ENCODE data around the gene VWA8.

Gene VWA8

DNA sequence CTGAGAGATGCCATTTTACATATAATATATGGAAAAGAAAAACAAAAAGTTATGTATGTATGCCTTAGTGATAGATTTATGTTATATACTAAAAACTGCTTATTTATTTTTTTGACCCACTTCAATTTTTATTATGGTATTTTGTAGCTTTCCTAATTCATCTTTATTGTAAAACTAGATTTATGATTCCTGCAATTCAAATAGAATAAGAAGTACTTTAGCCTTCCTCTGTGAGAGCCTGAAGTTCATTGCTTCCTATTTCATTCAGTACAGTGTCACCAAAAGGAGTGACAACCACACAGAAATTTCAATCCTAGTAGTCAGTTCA is 345.4 kb downstream of the VWA8 start:
- no peak for DNase-seq (ENCODE audit: low spot score)

GRCh38 chr13:41614671-41615527 is 346.0 kb downstream of the VWA8 start:
- DNase-seq (ENCODE audit: low spot score), result peak; percentile 10

- DNase-seq (ENCODE audit: low spot score), result no peak
These were observed 346.8 kb downstream of the VWA8 start for GRCh38 chr13:41613984-41614661.

GRCh38 chr13:41613471-41613870 is 347.4 kb downstream of the VWA8 start:
- no peak for DNase-seq (ENCODE audit: low spot score)

GRCh38 chr13:41611385-41611784 is 349.5 kb downstream of the VWA8 start:
- DNase-seq (ENCODE audit: low spot score), result no peak

GRCh38 chr13:41610404-41610803 is 350.5 kb downstream of the VWA8 start:
- DNase-seq (ENCODE audit: low spot score), result no peak

- DNase-seq (ENCODE audit: low spot score), result no peak
These were observed 351.1 kb downstream of the VWA8 start for GRCh38 chr13:41609828-41610227.

- DNase-seq (ENCODE audit: low spot score), result no peak
These were observed 352.1 kb downstream of the VWA8 start for GRCh38 chr13:41608839-41609177.

DNA sequence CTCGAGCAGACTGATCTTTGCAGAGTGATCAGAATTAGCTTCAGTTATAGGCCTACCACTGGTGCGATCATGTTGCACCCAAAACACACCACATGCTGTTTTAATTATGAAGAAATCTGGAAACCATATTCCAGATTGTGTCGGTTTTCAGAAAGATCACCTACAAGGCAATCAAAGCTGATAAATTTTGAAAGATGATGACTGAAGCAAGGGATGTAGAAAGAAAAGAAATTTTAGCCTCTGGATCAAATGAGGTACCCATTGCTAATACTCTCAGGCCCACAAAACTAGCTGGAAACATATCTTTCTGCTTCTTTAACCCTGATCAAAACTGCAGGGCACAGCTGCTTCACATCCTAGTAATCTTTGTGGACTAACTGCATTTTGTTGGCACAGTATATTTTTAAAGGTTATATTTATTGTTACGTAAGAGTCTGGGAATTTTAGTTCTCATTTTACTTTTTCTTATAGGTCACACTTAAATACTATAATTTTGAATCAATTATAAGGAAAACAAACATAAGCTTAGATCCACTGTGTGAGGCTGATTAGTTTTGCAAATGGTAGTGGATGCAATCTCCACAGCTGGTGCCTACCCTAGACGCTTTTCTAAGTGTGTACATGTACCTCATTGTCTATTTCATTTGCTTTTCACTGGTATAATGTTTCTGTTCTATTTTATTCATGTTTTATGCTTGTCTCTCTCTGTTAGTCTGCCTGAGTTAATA is 352.6 kb downstream of the VWA8 start:
- no peak for DNase-seq (ENCODE audit: low spot score)

GRCh38 chr13:41606646-41607045 is 354.3 kb downstream of the VWA8 start:
- DNase-seq (ENCODE audit: low spot score), result no peak

DNA sequence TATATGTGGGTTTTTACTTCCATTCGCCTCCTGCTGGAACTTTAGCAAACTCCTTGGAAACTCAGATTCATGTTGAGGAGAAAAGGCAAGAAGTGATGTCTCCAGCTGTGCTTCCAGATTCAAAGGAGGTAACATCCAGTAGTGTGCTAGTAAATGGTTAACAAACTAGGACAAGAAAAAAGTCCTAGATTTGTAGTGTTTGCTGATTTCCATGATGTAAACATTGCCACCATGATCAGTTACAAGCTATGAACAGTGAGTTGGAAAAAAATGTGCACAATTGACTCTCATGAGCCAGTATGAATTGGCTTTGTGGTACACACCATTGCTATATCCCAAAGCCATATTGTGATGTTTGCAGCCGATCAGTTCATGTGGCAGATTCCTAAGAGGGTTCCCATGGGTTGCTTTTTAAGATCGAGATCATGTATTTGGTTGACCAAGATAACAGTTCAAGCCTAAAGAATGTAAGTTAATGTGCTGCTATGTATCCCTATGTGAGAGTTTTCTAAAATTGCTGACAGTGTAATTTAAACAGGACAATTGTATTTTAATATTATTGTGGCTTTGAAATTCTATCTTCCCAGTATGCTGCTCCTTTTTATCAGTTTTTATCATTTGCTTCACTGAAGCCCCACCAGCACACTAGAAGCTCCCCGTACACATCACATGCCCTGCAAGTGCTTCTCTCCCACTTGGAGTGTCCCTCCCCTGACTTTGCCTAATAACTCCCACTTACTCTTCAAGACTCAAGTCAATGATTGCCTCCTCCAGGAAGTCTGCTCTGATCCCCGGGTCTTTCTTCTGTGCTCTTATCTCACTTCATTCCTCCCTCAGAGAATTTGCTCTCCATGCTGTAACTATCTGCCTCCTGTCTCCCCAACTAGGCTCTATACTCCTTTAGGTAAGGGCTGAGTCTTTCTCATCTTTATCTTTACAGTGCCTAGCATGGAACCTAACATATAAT is 355.3 kb downstream of the VWA8 start:
- DNase-seq (ENCODE audit: low spot score), result no peak

GRCh38 chr13:41603917-41604316 is 357.0 kb downstream of the VWA8 start:
- DNase-seq (ENCODE audit: low spot score), result no peak

DNA sequence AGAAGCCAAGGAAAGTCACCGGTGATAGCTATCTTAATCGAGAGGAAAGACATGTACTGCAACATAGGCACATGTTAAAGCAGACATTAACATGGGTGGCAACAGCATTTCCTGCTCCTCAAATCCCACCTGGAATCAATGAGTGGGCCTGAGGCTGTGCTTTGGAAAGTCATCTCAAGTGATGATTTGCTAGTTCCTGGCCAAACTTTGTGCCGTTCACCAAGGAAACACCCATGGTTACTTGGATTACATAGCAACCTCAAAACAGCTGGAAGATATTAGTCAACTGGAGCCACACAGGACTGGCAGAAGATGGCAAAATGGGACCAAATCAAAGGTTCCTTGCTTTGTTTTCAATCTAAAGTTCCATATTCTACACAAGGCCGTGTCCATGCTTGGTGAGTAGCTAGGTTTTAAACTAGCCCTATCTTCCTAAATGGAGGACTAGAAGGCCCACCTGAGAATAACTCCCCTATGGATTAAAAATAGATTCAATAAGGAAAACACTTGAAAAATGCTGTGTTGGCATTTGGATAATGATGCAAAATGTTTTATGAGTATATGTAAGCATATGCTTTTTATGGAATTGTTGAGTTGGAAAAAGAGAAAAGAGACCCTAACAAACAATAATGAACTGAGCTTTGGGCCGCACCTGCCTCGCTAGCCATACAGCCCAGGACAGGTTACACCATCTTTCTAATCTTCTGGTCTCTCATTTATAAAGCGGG is 359.0 kb downstream of the VWA8 start:
- DNase-seq (ENCODE audit: low spot score), result no peak

- no peak for DNase-seq (ENCODE audit: low spot score)
These were observed 361.3 kb downstream of the VWA8 start for GRCh38 chr13:41599619-41600018.

- no peak for DNase-seq (ENCODE audit: low spot score)
These were observed 363.4 kb downstream of the VWA8 start for GRCh38 chr13:41597348-41598041.

DNA sequence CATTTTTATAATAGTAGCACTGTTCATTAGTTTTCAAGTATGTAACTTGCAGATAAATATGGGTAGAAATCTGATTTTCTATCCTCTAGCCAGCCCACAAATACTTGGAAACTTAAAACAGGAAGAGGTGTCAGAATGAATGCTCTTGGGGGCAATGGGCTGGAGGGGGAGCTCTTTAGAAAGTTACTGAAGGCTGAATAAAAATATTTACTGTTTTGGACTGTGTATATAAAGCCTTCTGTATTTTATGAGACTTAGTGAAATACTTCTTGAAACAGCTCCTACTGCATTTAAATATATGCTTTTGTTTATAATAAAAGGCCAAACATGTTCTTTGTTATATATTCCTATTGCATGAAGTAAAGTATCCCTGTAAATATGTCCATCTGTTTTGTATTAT is 364.7 kb downstream of the VWA8 start:
- DNase-seq (ENCODE audit: low spot score), result no peak

GRCh38 chr13:41595298-41595697 is 365.6 kb downstream of the VWA8 start:
- no peak for DNase-seq (ENCODE audit: low spot score)

GRCh38 chr13:41590643-41591042 is 370.3 kb downstream of the VWA8 start:
- DNase-seq (ENCODE audit: low spot score), result no peak

- DNase-seq (ENCODE audit: low spot score), result no peak
These were observed 370.8 kb downstream of the VWA8 start for GRCh38 chr13:41590122-41590521.

GRCh38 chr13:41589434-41589833 is 371.5 kb downstream of the VWA8 start:
- no peak for DNase-seq (ENCODE audit: low spot score)

Measured in SK-N-DZ (cell line).